Measurements from ENCODE around the gene SORCS2. TPM values are rescaled to one million over a fixed set of nuclear protein-coding genes. Genes with fewer than 3 reads are reported as not detected.

The SORCS2 gene
- total RNA-seq, 2 experiments from 2014 or later, result 0.03 TPM; not detected in 1

- H3K4me2 ChIP-seq (ENCODE audit: low read length), result no peak overlapping the region
- H3K4me3 ChIP-seq (ENCODE audit: low read depth, low read length, poor library complexity, severe bottlenecking), result no peak overlapping the region
- no peaks in the 10 kb centered on the region for H3K79me2 ChIP-seq (ENCODE audit: insufficient read depth, low read depth, low read length)
- no peaks in the 10 kb centered on the region for H3K9me3 ChIP-seq (ENCODE audit: low read length)
- BruUV-seq (replicated peaks), result no TSS peak
- TF ChIP-seq CTCF (conservative IDR thresholded peaks at IDR 0.05; ENCODE audit: low read length), result no peak
- TF ChIP-seq EZH2phosphoT487 (IDR thresholded peaks at IDR 0.05; ENCODE audit: borderline replicate concordance, low read depth, low read length), result no peak
- no peak overlapping the region for H3K27ac ChIP-seq (ENCODE audit: low read depth, low read length, poor library complexity, severe bottlenecking)
- POLR2A ChIA-PET, result no interaction called here
- CTCF ChIA-PET (ENCODE audit: unreplicated experiment), result no interaction called here
- H3K9me2 ChIP-seq (ENCODE audit: insufficient read depth, low read length), result no peaks in the 10 kb centered on the region
- no peak for DNase-seq (ENCODE audit: low spot score)
- H2AFZ ChIP-seq (ENCODE audit: low read length), result no peak overlapping the region
- peaks cover 25% of the 10 kb centered on the region for H3K4me1 ChIP-seq (ENCODE audit: insufficient read depth, low read length, poor library complexity, severe bottlenecking)
- no peaks in the 10 kb centered on the region for H4K20me1 ChIP-seq (ENCODE audit: insufficient read depth, low read length)
- intact Hi-C loops (cut with micrococcal nuclease; ENCODE audit: unreplicated experiment), result loop anchor here (5.0 to 10.0 kb wide), 2 partner anchors 109 to 961 kb away; no protein-coding TSS in a partner anchor
- H3K36me3 ChIP-seq (ENCODE audit: insufficient read depth, low read length), result no peaks in the 10 kb centered on the region
Measured at GRCh38 chr4:7645956-7646355, 453.6 kb downstream of the SORCS2 start.

GRCh38 chr4:7646384-7647061 lies 454.2 kb downstream of the SORCS2 start:
- Histone ChIP-seq H3K9me3 (ENCODE audit: low read length) (no peaks in the 10 kb centered on the region), H3K4me3 (ENCODE audit: low read depth, low read length, poor library complexity, severe bottlenecking) (no peak overlapping the region), H3K27ac (ENCODE audit: low read depth, low read length, poor library complexity, severe bottlenecking) (no peak overlapping the region), H2AFZ (ENCODE audit: low read length) (no peak overlapping the region), H3K4me2 (ENCODE audit: low read length) (no peak overlapping the region), H3K4me1 (ENCODE audit: insufficient read depth, low read length, poor library complexity, severe bottlenecking) (peaks cover 31% of the 10 kb centered on the region), H3K9me2 (ENCODE audit: insufficient read depth, low read length) (no peaks in the 10 kb centered on the region), H4K20me1 (ENCODE audit: insufficient read depth, low read length) (no peaks in the 10 kb centered on the region), H3K36me3 (ENCODE audit: insufficient read depth, low read length) (no peaks in the 10 kb centered on the region), H3K79me2 (ENCODE audit: insufficient read depth, low read depth, low read length) (no peaks in the 10 kb centered on the region)
- ChIA-PET POLR2A (no interaction called here), CTCF (ENCODE audit: unreplicated experiment) (no interaction called here)
- intact Hi-C loops (cut with micrococcal nuclease; ENCODE audit: unreplicated experiment), result loop anchor here (5.0 to 10.0 kb wide), 2 partner anchors 109 to 962 kb away; no protein-coding TSS in a partner anchor
- no peak for DNase-seq (ENCODE audit: low spot score)
- TF ChIP-seq CTCF (conservative IDR thresholded peaks at IDR 0.05; ENCODE audit: low read length) (no peak), EZH2phosphoT487 (IDR thresholded peaks at IDR 0.05; ENCODE audit: borderline replicate concordance, low read depth, low read length) (no peak)
- no TSS peak for BruUV-seq (replicated peaks)

GRCh38 chr4:7647186-7647585 lies 454.8 kb downstream of the SORCS2 start:
- 0 out of 2 replicates have a peak overlapping the region, but pooled peaks have one; percentile 31 for H2AFZ ChIP-seq (ENCODE audit: low read length)
- ChIA-PET POLR2A (no interaction called here), CTCF (ENCODE audit: unreplicated experiment) (no interaction called here)
- no peak for TF ChIP-seq CTCF (conservative IDR thresholded peaks at IDR 0.05; ENCODE audit: low read length)
- TF ChIP-seq EZH2phosphoT487 (IDR thresholded peaks at IDR 0.05; ENCODE audit: borderline replicate concordance, low read depth, low read length), result no peak
- H3K4me3 ChIP-seq (ENCODE audit: low read depth, low read length, poor library complexity, severe bottlenecking), result no peak overlapping the region
- H3K27ac ChIP-seq (ENCODE audit: low read depth, low read length, poor library complexity, severe bottlenecking), result no peak overlapping the region
- intact Hi-C loops (cut with micrococcal nuclease; ENCODE audit: unreplicated experiment), result loop anchor here (5.0 to 10.0 kb wide), 2 partner anchors 110 to 962 kb away; no protein-coding TSS in a partner anchor
- no peaks in the 10 kb centered on the region for H3K9me3 ChIP-seq (ENCODE audit: low read length)
- BruUV-seq (replicated peaks), result no TSS peak
- no peaks in the 10 kb centered on the region for H3K9me2 ChIP-seq (ENCODE audit: insufficient read depth, low read length)
- no peak overlapping the region for H3K4me2 ChIP-seq (ENCODE audit: low read length)
- H3K36me3 ChIP-seq (ENCODE audit: insufficient read depth, low read length), result no peaks in the 10 kb centered on the region
- H3K79me2 ChIP-seq (ENCODE audit: insufficient read depth, low read depth, low read length), result no peaks in the 10 kb centered on the region
- no peak for DNase-seq (ENCODE audit: low spot score)
- H4K20me1 ChIP-seq (ENCODE audit: insufficient read depth, low read length), result no peaks in the 10 kb centered on the region
- H3K4me1 ChIP-seq (ENCODE audit: insufficient read depth, low read length, poor library complexity, severe bottlenecking), result peaks cover 31% of the 10 kb centered on the region

All from OCI-LY7 (cell line).